ENCODE results near the gene PLCH2.

Gene PLCH2

DNA sequence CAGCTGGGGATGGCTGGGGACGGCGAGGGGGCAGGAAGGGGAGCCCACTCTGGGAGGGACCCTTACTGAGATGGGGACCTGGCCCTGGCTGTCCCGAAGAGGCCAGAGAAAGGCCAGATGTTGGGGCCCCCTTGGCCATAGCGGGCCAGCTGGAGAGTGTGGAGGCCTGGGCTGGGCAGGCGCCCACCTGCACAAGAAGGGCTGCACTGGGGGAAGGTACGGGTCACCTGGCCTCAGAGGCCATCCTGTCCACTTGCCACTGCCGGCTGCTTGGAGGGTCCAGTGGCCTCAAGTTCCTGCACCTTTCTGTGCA, 5.0 kb upstream of the PLCH2 start:
- H3K4me3 ChIP-seq (ENCODE audit: low read depth, low read length) = no peak overlapping the region
- TF ChIP-seq, protein P1, sequence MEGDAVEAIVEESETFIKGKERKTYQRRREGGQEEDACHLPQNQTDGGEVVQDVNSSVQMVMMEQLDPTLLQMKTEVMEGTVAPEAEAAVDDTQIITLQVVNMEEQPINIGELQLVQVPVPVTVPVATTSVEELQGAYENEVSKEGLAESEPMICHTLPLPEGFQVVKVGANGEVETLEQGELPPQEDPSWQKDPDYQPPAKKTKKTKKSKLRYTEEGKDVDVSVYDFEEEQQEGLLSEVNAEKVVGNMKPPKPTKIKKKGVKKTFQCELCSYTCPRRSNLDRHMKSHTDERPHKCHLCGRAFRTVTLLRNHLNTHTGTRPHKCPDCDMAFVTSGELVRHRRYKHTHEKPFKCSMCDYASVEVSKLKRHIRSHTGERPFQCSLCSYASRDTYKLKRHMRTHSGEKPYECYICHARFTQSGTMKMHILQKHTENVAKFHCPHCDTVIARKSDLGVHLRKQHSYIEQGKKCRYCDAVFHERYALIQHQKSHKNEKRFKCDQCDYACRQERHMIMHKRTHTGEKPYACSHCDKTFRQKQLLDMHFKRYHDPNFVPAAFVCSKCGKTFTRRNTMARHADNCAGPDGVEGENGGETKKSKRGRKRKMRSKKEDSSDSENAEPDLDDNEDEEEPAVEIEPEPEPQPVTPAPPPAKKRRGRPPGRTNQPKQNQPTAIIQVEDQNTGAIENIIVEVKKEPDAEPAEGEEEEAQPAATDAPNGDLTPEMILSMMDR (IDR thresholded peaks at IDR 0.05; ENCODE audit: low read depth, low read length, missing control alignments) = no peak
- DNase-seq (ENCODE audit: low read depth) = no peak

DNA sequence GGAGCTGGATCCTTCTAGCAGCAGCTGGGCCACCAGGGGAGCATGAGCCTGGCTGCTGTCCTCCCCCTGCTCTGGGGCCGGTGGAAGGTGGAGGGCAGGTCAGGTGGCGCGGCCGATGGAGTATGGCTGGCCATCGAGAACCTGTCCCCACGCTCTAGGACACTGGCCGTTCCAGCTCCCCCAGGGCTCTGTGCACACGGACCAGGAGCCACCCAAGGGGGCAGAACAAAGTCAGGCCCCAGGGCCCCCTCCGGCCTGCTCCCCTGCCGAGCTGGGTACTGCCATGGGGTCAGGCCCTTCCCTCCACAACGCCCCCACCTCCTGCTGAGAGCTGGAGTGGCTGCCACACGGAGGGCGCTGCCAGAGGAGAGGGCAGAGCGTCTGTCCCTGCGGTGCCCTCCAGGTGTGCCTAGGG, 4.5 kb upstream of the PLCH2 start:
- no peak for DNase-seq (ENCODE audit: low read depth)
- TF ChIP-seq, protein P1 (IDR thresholded peaks at IDR 0.05; ENCODE audit: low read depth, low read length, missing control alignments) = no peak
- H3K4me3 ChIP-seq (ENCODE audit: low read depth, low read length) = no peak overlapping the region

DNA sequence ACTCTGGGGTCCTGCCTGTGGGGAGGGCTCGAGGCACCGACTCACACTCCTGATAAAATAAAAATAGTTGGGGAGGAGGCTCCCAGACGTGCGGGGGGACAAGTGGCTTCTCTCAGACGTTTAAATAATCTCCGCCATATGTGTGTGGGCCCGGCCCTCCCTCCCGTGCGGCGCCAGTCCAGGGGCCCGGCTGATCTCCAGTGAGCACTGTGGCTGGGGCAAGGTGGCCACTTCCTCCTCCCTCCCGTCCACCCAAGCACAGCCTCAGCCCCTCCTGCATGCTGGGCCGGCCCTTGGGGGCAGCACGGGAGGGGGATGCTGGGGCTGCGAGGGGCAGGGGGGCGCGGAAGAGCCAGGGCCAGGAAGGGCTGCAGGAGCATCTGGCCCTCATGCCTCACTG, 4.0 kb upstream of the PLCH2 start:
- TF ChIP-seq, protein P1 (IDR thresholded peaks at IDR 0.05; ENCODE audit: low read depth, low read length, missing control alignments) = no peak
- DNase-seq (ENCODE audit: low read depth) = no peak
- H3K4me3 ChIP-seq (ENCODE audit: low read depth, low read length) = no peak overlapping the region

DNA sequence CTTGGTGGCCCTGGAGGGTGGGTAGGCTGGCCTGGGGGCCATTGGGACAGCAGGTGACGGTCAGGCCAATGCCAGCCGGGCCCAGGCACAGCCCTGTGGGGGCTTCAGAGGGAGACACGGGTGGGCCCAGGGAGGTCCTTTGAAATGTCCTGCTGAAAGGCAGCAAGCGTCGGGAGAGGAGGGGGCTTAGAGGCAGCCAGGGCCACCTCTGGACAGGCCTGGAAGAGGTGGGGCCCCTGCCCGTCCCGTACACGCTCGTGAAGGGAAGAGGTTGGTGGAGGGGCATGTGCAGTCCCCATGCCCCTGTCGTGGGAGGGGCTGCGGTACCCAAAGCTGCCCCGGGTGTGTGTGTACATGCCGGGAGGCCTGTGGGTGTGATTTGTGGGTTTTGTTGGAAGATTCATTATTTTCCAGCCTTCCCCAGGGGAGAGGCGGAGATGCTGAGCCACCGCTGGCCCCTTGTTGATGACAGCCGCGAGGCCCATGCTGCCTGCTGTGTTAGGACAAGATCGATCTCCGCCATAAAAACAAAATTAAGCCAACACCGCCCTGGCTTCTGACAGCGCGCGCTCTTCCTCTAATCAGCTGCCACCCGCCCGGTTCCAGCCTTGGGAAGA, 3.4 kb upstream of the PLCH2 start:
- H3K4me3 ChIP-seq (ENCODE audit: low read depth, low read length) = no peak overlapping the region
- DNase-seq (ENCODE audit: low read depth) = no peak
- TF ChIP-seq, protein P1 (IDR thresholded peaks at IDR 0.05; ENCODE audit: low read depth, low read length, missing control alignments) = no peak

DNA sequence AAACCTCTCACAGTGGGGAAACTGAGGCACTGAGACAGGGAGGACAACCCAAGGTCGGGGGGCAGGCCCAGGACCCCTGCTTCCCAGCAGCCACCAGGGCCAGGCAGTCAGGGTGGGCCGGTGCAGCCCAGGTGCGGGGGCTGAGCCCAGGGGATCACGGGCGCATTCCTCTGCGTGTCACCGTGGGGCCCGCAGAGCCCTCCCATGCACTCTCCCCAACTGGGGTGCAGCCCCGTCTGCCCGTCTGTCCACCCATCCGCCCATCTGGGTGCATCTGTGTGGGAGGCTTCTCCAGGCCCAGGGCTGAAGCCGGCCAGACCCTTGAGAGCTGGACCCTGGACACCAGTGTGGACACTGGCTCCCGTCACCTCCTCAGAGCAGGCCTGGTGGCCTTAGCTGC, 2.9 kb upstream of the PLCH2 start:
- no peak for DNase-seq (ENCODE audit: low read depth)
- H3K4me3 ChIP-seq (ENCODE audit: low read depth, low read length) = no peak overlapping the region
- TF ChIP-seq, protein P1 (IDR thresholded peaks at IDR 0.05; ENCODE audit: low read depth, low read length, missing control alignments) = no peak

DNA sequence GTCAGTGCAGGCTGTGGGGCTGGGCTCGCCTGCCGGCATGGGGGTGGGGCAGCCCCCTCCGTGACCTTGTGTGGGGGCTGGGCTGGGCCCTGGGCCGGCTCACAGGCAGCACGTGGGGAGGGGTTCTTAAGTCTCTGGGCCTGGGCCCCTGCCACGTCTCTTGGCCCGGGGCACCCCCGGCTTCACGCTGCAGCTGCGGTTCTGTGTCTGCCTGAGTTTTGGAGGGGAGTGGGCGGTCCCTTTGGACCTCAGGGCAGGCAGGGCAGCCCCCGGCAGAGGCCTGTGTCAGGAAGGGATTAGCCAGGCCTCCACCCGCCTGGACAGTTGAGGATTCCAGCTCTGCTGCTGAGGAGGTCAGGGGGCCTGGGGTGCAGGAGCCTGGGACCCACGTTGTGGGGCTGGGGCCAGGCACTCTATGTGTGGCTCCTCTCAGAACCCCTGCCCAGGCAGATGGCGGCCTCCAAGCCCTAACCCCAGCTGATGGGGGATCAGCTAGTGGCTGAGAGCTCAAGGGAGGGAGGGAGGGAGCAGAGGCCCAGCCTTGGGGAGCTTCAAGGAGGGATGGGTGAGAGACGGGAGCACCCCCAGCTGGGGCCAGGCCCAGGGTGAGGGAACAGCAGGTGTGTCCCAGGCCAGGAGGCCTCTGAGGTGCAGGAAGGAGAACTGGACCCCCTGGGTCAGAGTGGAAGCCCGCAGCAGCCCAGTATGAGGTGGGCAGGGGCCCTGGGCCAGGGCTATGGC, 1.8 kb upstream of the PLCH2 start:
- TF ChIP-seq, protein P1 (IDR thresholded peaks at IDR 0.05; ENCODE audit: low read depth, low read length, missing control alignments) = no peak

DNA sequence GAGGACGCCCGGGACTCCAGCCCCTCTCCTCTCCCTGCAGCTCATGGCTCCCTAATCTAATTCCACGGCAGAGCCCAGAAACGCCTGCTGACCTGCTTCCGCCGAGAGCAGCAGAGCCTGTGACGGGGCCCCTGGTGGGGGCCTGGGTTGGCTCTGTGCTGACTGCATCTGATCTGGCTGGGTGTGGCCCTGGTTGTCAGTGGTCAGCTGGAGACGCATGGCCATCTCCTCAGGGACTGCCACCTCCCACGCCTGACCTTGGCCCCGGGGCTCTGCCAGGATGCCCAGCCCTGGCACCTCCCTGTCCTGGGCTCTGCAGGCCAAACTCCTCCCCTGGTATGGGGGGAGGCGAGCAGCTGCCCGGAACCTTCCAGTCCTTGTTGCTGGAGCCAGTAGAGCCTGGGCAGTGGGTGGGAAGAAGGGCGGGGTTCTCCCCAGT, 1.1 kb upstream of the PLCH2 start:
- DNase-seq (ENCODE audit: low read depth) = no peak
- TF ChIP-seq, protein P1 (IDR thresholded peaks at IDR 0.05; ENCODE audit: low read depth, low read length, missing control alignments) = no peak
- no peak overlapping the region for H3K4me3 ChIP-seq (ENCODE audit: low read depth, low read length)

More for the DNA sequence above, 1.8 kb upstream of the PLCH2 start:
- DNase-seq (ENCODE audit: low read depth) = no peak
- H3K4me3 ChIP-seq (ENCODE audit: low read depth, low read length) = no peak overlapping the region
